Uterus (tissue), 2 donors: Measurements from ENCODE around the gene TBC1D10A.

Source experiments
- POLR2A ChIP-seq, 2 donors: fragments of 450-650 bp; IDR thresholded peaks; one replicate each; pipeline ENCODE4 v1.6.1; 2016; ENCODE audit warnings: antibody characterized with exemption in 2 of 2, mild to moderate bottlenecking in 1 of 2, moderate library complexity in 1 of 2
- TF ChIP-seq, protein P1 (sequence below), 4 experiments: fragments of 200-600 bp in 2 of 4; fragments of 450-650 bp in 2 of 4; sonication (generic) in 2 of 4; IDR thresholded peaks; one replicate each; pipeline ENCODE4 v1.5.1; 2016 to 2019; ENCODE audit warnings: antibody characterized with exemption in 4 of 4, mild to moderate bottlenecking in 2 of 4, moderate library complexity in 1 of 4

- TF ChIP-seq, protein P1, sequence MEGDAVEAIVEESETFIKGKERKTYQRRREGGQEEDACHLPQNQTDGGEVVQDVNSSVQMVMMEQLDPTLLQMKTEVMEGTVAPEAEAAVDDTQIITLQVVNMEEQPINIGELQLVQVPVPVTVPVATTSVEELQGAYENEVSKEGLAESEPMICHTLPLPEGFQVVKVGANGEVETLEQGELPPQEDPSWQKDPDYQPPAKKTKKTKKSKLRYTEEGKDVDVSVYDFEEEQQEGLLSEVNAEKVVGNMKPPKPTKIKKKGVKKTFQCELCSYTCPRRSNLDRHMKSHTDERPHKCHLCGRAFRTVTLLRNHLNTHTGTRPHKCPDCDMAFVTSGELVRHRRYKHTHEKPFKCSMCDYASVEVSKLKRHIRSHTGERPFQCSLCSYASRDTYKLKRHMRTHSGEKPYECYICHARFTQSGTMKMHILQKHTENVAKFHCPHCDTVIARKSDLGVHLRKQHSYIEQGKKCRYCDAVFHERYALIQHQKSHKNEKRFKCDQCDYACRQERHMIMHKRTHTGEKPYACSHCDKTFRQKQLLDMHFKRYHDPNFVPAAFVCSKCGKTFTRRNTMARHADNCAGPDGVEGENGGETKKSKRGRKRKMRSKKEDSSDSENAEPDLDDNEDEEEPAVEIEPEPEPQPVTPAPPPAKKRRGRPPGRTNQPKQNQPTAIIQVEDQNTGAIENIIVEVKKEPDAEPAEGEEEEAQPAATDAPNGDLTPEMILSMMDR (IDR thresholded peaks at IDR 0.05) = no peak
- TF ChIP-seq POLR2A (IDR thresholded peaks at IDR 0.05) = no peak
Observed at GRCh38 chr22:30286331-30286730, 40.4 kb downstream of the TBC1D10A start.
